ENCODE measurements around the gene TMEM184C. TPM values are rescaled to one million over a fixed set of nuclear protein-coding genes. Genes with fewer than 3 reads are reported as not detected.

Gene TMEM184C
- total RNA-seq, 1 experiment from 2014 or later = 24.6 TPM

GRCh38 chr4:147643616-147644015, 26.4 kb downstream of the TMEM184C start (continued):
- TF ChIP-seq REST (IDR thresholded peaks at IDR 0.05; ENCODE audit: low read depth) = no peak

- H3K27me3 ChIP-seq (ENCODE audit: insufficient read depth, low read length) = no peaks in the 10 kb centered on the region
- no peak overlapping the region for H3K4me3 ChIP-seq (replicated peaks in 1 of 2; ENCODE audit: low read depth in 1 of 2, low read length in 2 of 2)
- intact Hi-C loops (cut with micrococcal nuclease) = no loop called here
- no peak overlapping the region for H2AFZ ChIP-seq (ENCODE audit: low read depth, low read length, poor library complexity, severe bottlenecking)
- ChIA-PET RAD21 (ENCODE audit: low non-redundant PET in 1 of 2, low total read pairs in 2 of 2, uncharacterized antibody in 2 of 2, unreplicated experiment in 2 of 2) (no interaction called here), CTCF (interaction anchor here (3.1 kb wide), 1 partner anchor 222 kb away, joined by 10 read pairs; no protein-coding TSS in a partner anchor), POLR2A (no interaction called here)
- H3K9ac ChIP-seq (ENCODE audit: low read length) = no peak overlapping the region
- no TSS peak for BruUV-seq (replicated peaks)
- DNase-seq (ENCODE audit: low read depth, low spot score) = no peak
- H3K9me3 ChIP-seq (ENCODE audit: control insufficient read depth in 1 of 2, insufficient read depth in 1 of 2, low read depth in 1 of 2, low read length in 2 of 2) = no peaks in the 10 kb centered on the region
- H3K4me2 ChIP-seq (ENCODE audit: low read length) = no peak overlapping the region
- H4K20me1 ChIP-seq (ENCODE audit: insufficient read depth) = no peaks in the 10 kb centered on the region
- peaks cover 40% of the 10 kb centered on the region; the same call in 1 of the 2 replicates for H3K79me2 ChIP-seq (ENCODE audit: insufficient read depth, low read length)
- no peaks in the 10 kb centered on the region for H3K36me3 ChIP-seq (ENCODE audit: control insufficient read depth in 1 of 2, insufficient read depth in 2 of 2, low read length in 2 of 2)
- no peaks in the 10 kb centered on the region for H3K9me2 ChIP-seq (ENCODE audit: insufficient read depth)
- no peak for ATAC-seq
- H3K27ac ChIP-seq (ENCODE audit: low read depth, low read length) = no peak overlapping the region
- H3K4me1 ChIP-seq (ENCODE audit: control insufficient read depth in 1 of 2, insufficient read depth in 2 of 2, low read length in 2 of 2) = peaks cover 0 to 5% of the 10 kb centered on the region in 2 experiments; a peak in 1 of 4 replicates
- TF ChIP-seq, protein P1, sequence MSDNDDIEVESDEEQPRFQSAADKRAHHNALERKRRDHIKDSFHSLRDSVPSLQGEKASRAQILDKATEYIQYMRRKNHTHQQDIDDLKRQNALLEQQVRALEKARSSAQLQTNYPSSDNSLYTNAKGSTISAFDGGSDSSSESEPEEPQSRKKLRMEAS (IDR thresholded peaks at IDR 0.05) = no peak
Measured at GRCh38 chr4:147644471-147644870, 27.3 kb downstream of the TMEM184C start.

DNA sequence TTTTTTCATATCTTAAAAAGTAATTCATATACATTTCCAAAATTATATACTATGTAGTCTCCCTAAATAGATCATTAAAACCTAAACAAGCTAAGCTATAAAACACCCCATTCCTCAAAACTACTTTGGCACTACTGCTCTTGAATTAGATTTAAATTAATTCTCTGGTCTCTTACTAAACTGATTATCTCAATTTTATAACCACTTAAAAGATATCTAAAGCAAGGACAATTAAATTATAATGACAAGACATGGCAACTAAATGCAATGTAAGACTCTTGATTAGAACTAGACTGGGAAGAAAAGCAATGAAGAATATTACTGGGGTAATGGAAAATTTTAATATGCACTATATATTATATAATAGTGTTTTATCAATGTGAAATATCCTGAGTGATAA, 27.9 kb downstream of the TMEM184C start:
- Histone ChIP-seq H2AFZ (ENCODE audit: low read depth, low read length, poor library complexity, severe bottlenecking) (no peak overlapping the region), H3K27me3 (ENCODE audit: insufficient read depth, low read length) (no peaks in the 10 kb centered on the region), H4K20me1 (ENCODE audit: insufficient read depth) (no peaks in the 10 kb centered on the region), H3K36me3 (ENCODE audit: control insufficient read depth in 1 of 2, insufficient read depth in 2 of 2, low read length in 2 of 2) (no peaks in the 10 kb centered on the region), H3K4me2 (ENCODE audit: low read length) (no peak overlapping the region), H3K9me2 (ENCODE audit: insufficient read depth) (no peaks in the 10 kb centered on the region), H3K27ac (ENCODE audit: low read depth, low read length) (no peak overlapping the region), H3K9me3 (ENCODE audit: control insufficient read depth in 1 of 2, insufficient read depth in 1 of 2, low read depth in 1 of 2, low read length in 2 of 2) (no peaks in the 10 kb centered on the region), H3K4me1 (ENCODE audit: control insufficient read depth in 1 of 2, insufficient read depth in 2 of 2, low read length in 2 of 2) (peaks cover 0 to 5% of the 10 kb centered on the region in 2 experiments; a peak in 1 of 4 replicates), H3K4me3 (replicated peaks in 1 of 2; ENCODE audit: low read depth in 1 of 2, low read length in 2 of 2) (no peak overlapping the region), H3K9ac (ENCODE audit: low read length) (no peak overlapping the region), H3K79me2 (ENCODE audit: insufficient read depth, low read length) (peaks cover 40% of the 10 kb centered on the region; the same call in 1 of the 2 replicates)
- CTCF ChIA-PET = interaction anchor here (3.1 kb wide), 1 partner anchor 222 kb away, joined by 10 read pairs; no protein-coding TSS in a partner anchor
- intact Hi-C loops (cut with micrococcal nuclease) = no loop called here
- RAD21 ChIA-PET (ENCODE audit: low non-redundant PET in 1 of 2, low total read pairs in 2 of 2, uncharacterized antibody in 2 of 2, unreplicated experiment in 2 of 2) = no interaction called here
- no TSS peak for BruUV-seq (replicated peaks)
- ATAC-seq (no peak), DNase-seq (ENCODE audit: low read depth, low spot score) (no peak)
- TF ChIP-seq, protein P2, sequence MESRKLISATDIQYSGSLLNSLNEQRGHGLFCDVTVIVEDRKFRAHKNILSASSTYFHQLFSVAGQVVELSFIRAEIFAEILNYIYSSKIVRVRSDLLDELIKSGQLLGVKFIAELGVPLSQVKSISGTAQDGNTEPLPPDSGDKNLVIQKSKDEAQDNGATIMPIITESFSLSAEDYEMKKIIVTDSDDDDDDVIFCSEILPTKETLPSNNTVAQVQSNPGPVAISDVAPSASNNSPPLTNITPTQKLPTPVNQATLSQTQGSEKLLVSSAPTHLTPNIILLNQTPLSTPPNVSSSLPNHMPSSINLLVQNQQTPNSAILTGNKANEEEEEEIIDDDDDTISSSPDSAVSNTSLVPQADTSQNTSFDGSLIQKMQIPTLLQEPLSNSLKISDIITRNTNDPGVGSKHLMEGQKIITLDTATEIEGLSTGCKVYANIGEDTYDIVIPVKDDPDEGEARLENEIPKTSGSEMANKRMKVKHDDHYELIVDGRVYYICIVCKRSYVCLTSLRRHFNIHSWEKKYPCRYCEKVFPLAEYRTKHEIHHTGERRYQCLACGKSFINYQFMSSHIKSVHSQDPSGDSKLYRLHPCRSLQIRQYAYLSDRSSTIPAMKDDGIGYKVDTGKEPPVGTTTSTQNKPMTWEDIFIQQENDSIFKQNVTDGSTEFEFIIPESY (IDR thresholded peaks at IDR 0.05; ENCODE audit: extremely low read depth, insufficient replicate concordance, low read length) = no peak
- no peak for TF ChIP-seq RAD21 (IDR thresholded peaks at IDR 0.05; ENCODE audit: low read depth)
- no peak for TF ChIP-seq SIN3A (IDR thresholded peaks at IDR 0.05; ENCODE audit: low read depth)
- no peak for TF ChIP-seq POLR2A (IDR thresholded peaks at IDR 0.05; ENCODE audit: borderline replicate concordance, extremely low read depth, insufficient read depth, insufficient read length)
- POLR2A ChIA-PET = no interaction called here
